ENCODE results near the gene OR8H3. TPM values are rescaled to one million over a fixed set of nuclear protein-coding genes. Genes with fewer than 3 reads are reported as not detected.

The OR8H3 gene, protein sequence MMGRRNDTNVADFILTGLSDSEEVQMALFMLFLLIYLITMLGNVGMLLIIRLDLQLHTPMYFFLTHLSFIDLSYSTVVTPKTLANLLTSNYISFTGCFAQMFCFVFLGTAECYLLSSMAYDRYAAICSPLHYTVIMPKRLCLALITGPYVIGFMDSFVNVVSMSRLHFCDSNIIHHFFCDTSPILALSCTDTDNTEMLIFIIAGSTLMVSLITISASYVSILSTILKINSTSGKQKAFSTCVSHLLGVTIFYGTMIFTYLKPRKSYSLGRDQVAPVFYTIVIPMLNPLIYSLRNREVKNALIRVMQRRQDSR
- total RNA-seq, result not detected

DNA sequence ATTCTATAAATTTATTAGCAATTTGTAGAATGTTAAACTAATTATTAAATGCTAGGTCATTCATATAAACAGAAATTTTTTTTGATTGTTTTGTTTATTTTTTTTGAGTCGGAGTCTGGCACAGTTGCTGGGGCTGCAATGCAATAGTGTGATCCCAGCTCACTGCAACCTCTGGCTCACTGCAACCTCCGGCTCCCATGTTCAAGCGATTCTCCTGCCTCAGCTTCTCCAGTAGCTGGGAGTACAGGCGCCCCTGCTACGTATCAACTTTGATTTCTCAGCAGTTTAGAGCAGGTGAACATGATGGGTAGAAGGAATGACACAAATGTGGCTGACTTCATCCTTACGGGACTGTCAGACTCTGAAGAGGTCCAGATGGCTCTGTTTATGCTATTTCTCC lies at the start of gene OR8H3:
Gene OR8H3 (plus strand): TSS at position 301 of the 400 bp plus-strand sequence. CDS start 0 bp downstream, at position 301.
- no peaks in the 10 kb centered on the region for H3K4me1 ChIP-seq
- no peak for DNase-seq
- H3K36me3 ChIP-seq, result no peaks in the 10 kb centered on the region
- no peak within 1 kb of the TSS for H3K4me3 ChIP-seq
- H3K27me3 ChIP-seq, result no peaks in the 10 kb centered on the region
- intact Hi-C loops (cut with DNase I; ENCODE audit: low total_unique reads), result no loop called here
- TF ChIP-seq, protein P1, sequence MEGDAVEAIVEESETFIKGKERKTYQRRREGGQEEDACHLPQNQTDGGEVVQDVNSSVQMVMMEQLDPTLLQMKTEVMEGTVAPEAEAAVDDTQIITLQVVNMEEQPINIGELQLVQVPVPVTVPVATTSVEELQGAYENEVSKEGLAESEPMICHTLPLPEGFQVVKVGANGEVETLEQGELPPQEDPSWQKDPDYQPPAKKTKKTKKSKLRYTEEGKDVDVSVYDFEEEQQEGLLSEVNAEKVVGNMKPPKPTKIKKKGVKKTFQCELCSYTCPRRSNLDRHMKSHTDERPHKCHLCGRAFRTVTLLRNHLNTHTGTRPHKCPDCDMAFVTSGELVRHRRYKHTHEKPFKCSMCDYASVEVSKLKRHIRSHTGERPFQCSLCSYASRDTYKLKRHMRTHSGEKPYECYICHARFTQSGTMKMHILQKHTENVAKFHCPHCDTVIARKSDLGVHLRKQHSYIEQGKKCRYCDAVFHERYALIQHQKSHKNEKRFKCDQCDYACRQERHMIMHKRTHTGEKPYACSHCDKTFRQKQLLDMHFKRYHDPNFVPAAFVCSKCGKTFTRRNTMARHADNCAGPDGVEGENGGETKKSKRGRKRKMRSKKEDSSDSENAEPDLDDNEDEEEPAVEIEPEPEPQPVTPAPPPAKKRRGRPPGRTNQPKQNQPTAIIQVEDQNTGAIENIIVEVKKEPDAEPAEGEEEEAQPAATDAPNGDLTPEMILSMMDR (IDR thresholded peaks at IDR 0.05 in 4 of 5, conservative IDR thresholded peaks at IDR 0.05 in 1 of 5), result no peak
- TF ChIP-seq POLR2A (IDR thresholded peaks at IDR 0.05), result no peak
- no peak within 1 kb of the TSS for H3K27ac ChIP-seq
- no peak for ATAC-seq
- H3K9me3 ChIP-seq, result no peaks in the 10 kb centered on the region
- in situ Hi-C loops (cut with MboI; ENCODE audit: low sequenced_read_pairs in 4 of 4), result no loop called here

DNA sequence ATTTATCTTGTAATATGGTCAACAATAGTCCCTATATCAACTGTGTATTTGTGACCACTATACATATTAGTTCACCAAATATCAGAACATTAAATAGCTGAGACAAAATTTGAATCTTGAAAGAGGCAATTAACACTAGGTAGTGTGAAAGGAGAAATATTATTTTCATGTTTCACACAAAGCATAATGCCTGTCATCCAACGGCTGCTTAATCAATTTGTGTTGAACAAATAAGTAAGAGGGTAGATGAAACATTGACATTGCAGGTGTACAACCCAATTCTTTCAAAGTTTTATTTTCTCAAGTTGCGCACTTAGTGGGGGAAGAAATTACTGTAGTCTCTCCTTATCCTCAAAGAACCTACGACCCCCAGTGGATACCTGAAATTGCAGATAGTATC lies 32.5 kb upstream of the OR8H3 start:
- Histone ChIP-seq H3K27ac (no peak overlapping the region), H3K36me3 (no peaks in the 10 kb centered on the region), H3K4me1 (no peaks in the 10 kb centered on the region), H3K4me3 (no peak overlapping the region), H3K9me3 (no peaks in the 10 kb centered on the region), H3K27me3 (no peaks in the 10 kb centered on the region)
- no peak for DNase-seq
- in situ Hi-C loops (cut with MboI; ENCODE audit: low sequenced_read_pairs in 4 of 4), result no loop called here
- intact Hi-C loops (cut with DNase I; ENCODE audit: low total_unique reads), result no loop called here
- TF ChIP-seq, protein P1 (IDR thresholded peaks at IDR 0.05 in 4 of 5, conservative IDR thresholded peaks at IDR 0.05 in 1 of 5), result no peak
- no peak for TF ChIP-seq POLR2A (IDR thresholded peaks at IDR 0.05)
- ATAC-seq, result no peak

DNA sequence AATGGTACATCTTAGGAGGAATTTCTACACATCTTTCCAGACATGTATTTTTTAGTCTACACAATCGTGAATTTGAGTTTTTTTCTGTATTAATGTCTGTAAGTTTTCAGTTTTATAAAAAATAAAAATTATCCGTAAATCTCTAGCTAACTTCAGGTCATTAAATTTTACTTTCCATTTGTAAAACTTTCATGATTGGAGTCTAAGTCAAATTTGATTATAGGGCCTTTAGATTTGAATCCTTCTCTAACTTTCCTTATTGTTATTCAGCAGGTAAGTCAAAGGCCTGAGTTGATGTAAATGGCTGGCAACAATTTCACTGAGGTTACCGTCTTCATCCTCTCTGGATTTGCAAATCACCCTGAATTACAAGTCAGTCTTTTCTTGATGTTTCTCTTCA lies 29.2 kb upstream of the OR8H3 start, which contains the start of gene OR8I2:
Gene OR8I2 (plus strand): TSS at position 301 of the 400 bp plus-strand sequence. CDS start 0 bp downstream, at position 301.
- no peak for ATAC-seq
- intact Hi-C loops (cut with DNase I; ENCODE audit: low total_unique reads), result no loop called here
- H3K36me3 ChIP-seq, result no peaks in the 10 kb centered on the region
- no peak for DNase-seq
- no peaks in the 10 kb centered on the region for H3K27me3 ChIP-seq
- no peak within 1 kb of the TSS for H3K4me3 ChIP-seq
- in situ Hi-C loops (cut with MboI; ENCODE audit: low sequenced_read_pairs in 4 of 4), result no loop called here
- TF ChIP-seq, protein P1 (IDR thresholded peaks at IDR 0.05 in 4 of 5, conservative IDR thresholded peaks at IDR 0.05 in 1 of 5), result no peak
- TF ChIP-seq POLR2A (IDR thresholded peaks at IDR 0.05), result no peak
- no peaks in the 10 kb centered on the region for H3K9me3 ChIP-seq
- no peaks in the 10 kb centered on the region for H3K4me1 ChIP-seq
- no peak within 1 kb of the TSS for H3K27ac ChIP-seq

DNA sequence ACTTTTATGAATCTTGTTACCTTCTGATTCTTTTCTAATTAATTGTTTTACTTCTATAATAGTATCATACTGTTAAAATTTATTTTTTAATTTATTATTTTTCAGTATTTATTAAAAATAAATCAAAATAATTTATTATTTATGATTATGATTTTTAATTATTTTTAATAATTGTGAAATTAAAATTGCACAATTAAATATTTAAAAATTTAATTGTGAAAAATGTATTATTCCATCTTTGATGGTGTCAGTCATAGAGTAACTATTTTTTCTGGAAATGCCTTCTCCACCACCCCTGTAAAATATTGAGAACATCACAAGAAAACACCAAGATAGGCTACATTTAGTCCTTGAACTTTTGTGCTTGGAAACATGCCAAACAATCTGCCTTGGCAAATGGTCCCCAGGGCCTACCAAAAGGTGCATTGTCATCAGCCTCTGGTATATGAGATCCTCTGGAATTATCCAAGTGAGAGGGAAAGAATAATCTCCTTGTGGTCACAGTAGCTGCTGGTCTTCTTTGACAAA lies 18.9 kb upstream of the OR8H3 start, which contains the start of gene OR8H2:
Gene OR8H2 (plus strand): TSS at position 478 of the 528 bp plus-strand sequence. CDS start 1,356 bp downstream, outside the sequence.
- no peak within 1 kb of the TSS for H3K27ac ChIP-seq

More for the DNA sequence above, 18.9 kb upstream of the OR8H3 start, which contains the start of gene OR8H2:
- Histone ChIP-seq H3K36me3 (no peaks in the 10 kb centered on the region), H3K4me1 (no peaks in the 10 kb centered on the region), H3K4me3 (no peak within 1 kb of the TSS), H3K9me3 (no peaks in the 10 kb centered on the region), H3K27me3 (no peaks in the 10 kb centered on the region)
- TF ChIP-seq, protein P1 (IDR thresholded peaks at IDR 0.05 in 4 of 5, conservative IDR thresholded peaks at IDR 0.05 in 1 of 5), result no peak
- TF ChIP-seq POLR2A (IDR thresholded peaks at IDR 0.05), result no peak
- in situ Hi-C loops (cut with MboI; ENCODE audit: low sequenced_read_pairs in 4 of 4), result no loop called here
- no peak for ATAC-seq
- no peak for DNase-seq
- intact Hi-C loops (cut with DNase I; ENCODE audit: low total_unique reads), result no loop called here
